Calu3 (cell line): ENCODE measurements around the gene ZNF521. TPM values are rescaled to one million over a fixed set of nuclear protein-coding genes. Genes with fewer than 3 reads are reported as not detected.

Source experiments
- BruUV-seq: library from RNA; stranded (reverse); fragments of 400-500 nt; replicated peaks from 2 replicates; lab custom pipeline; 2021; lab: Mats Ljungman, UMichigan
- CTCF ChIA-PET: fragments of 300-600 bp; sonication (Branson Sonifier 250); formaldehyde crosslinking; loops from one replicate; lab custom pipeline; 2022; ENCODE audit warnings: antibody characterized with exemption; lab: Charles Lee
- DNase-seq: peaks from one replicate; pipeline ENCODE4 v3.0.0; 2022
- H3K27ac Mint-ChIP-seq: one replicate; pipeline ENCODE4 v1.8.0; 2022; ENCODE audit warnings: mixed read lengths; ENCODE audit not compliant: unreplicated experiment
- H3K27me3 Mint-ChIP-seq: one replicate; pipeline ENCODE4 v1.8.0; 2022; ENCODE audit warnings: mixed read lengths; ENCODE audit not compliant: unreplicated experiment
- H3K36me3 Mint-ChIP-seq: one replicate; pipeline ENCODE4 v1.8.0; 2022; ENCODE audit warnings: mild to moderate bottlenecking, moderate library complexity, mixed read lengths; ENCODE audit not compliant: insufficient read depth, unreplicated experiment
- H3K4me1 Mint-ChIP-seq: one replicate; pipeline ENCODE4 v1.8.0; 2022; ENCODE audit warnings: mild to moderate bottlenecking, low read depth, mixed read lengths; ENCODE audit not compliant: unreplicated experiment
- H3K4me3 Mint-ChIP-seq: one replicate; pipeline ENCODE4 v1.8.0; 2022; ENCODE audit warnings: mild to moderate bottlenecking, low read depth, moderate library complexity, mixed read lengths; ENCODE audit not compliant: unreplicated experiment
- H3K9me3 Mint-ChIP-seq: one replicate; pipeline ENCODE4 v1.8.0; 2022; ENCODE audit warnings: low read depth, mixed read lengths; ENCODE audit not compliant: unreplicated experiment
- intact Hi-C: fragments of 100-400 bp; cut with micrococcal nuclease; formaldehyde crosslinking; loops from one replicate; pipeline ENCODE4 v1.10.0; 2022; ENCODE audit not compliant: unreplicated experiment
- total RNA-seq: library from RNA; stranded (reverse); gene quantifications from 2 replicates; pipeline ENCODE4 v1.2.3, GENCODE V29; 2022
- TF ChIP-seq, protein P1 (sequence below): fragments of 200-600 bp; IDR thresholded peaks from one replicate; pipeline ENCODE4 v1.8.0; 2022; ENCODE audit warnings: antibody characterized with exemption; ENCODE audit not compliant: unreplicated experiment

ZNF521 gene
- total RNA-seq, 1 experiment from 2014 or later: not detected

DNA sequence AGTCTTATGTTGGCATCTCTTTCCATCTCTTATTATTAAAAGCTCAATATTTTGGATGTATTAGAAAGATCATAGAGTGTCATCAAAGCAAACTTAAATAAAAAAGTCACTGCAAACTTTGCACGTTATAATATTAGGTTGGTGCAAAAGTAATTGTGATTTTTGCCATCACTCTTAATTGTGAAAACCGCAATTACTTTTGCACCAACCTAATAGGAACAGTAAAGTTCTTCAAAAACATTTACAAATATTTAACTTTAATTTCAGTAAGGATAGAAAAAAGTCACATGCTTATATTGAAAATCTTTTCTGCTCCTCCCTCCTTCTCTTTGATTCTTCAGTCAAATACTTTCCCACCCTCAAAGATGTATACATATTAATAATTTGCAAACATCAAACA, 51.5 kb downstream of the ZNF521 start:
- CTCF ChIA-PET: no interaction called here

DNA sequence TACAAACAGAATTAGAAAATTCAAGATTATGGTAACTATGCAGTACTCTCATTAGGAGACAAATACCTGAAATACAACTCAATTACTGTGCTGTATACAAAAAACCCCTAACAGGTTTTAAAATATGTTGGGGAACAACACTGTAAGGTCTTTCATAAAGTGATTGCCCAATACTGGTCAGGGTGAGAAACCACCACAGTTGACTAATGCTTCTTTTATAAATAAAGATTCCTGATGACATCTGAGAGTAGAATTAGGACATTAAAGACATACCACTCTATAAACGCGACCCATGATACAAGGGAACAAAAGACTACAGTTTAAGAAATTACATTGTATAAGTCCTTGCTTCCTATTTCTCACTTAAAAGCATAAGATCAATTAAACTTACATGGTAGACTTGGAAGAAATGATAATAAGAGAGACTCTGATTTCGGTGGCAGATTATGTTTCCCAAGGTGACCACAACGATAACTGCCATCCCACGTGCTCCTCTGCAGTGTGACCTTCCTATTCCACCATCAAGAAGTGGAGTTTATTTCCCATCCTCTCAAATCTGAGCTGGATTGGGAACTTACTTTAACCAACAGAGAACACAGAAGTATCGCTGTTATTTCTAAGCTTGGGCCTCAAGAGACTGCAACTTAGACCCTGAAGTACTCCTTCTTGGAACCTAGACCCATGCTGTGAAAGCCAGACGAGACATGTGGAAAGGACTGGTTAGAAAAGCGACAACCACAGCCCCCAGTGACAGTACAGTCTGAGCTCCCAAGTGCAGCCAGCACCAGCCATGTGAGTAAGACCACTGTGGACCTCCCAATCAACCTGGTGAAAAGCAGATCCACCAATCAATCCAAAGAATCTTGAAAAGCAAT, 52.3 kb downstream of the ZNF521 start:
- BruUV-seq: no TSS peak
- CTCF ChIA-PET: no interaction called here

More for the DNA sequence above, 51.5 kb downstream of the ZNF521 start:
- Mint-ChIP-seq H3K9me3 (no peaks in the 10 kb centered on the region), H3K4me1 (no peaks in the 10 kb centered on the region), H3K36me3 (no peaks in the 10 kb centered on the region), H3K27ac (no peak overlapping the region), H3K4me3 (no peak overlapping the region), H3K27me3 (peaks cover 13% of the 10 kb centered on the region)
- intact Hi-C loops: no loop called here
- no peak for DNase-seq
- TF ChIP-seq, protein P1, sequence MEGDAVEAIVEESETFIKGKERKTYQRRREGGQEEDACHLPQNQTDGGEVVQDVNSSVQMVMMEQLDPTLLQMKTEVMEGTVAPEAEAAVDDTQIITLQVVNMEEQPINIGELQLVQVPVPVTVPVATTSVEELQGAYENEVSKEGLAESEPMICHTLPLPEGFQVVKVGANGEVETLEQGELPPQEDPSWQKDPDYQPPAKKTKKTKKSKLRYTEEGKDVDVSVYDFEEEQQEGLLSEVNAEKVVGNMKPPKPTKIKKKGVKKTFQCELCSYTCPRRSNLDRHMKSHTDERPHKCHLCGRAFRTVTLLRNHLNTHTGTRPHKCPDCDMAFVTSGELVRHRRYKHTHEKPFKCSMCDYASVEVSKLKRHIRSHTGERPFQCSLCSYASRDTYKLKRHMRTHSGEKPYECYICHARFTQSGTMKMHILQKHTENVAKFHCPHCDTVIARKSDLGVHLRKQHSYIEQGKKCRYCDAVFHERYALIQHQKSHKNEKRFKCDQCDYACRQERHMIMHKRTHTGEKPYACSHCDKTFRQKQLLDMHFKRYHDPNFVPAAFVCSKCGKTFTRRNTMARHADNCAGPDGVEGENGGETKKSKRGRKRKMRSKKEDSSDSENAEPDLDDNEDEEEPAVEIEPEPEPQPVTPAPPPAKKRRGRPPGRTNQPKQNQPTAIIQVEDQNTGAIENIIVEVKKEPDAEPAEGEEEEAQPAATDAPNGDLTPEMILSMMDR: no peak
- no TSS peak for BruUV-seq

DNA sequence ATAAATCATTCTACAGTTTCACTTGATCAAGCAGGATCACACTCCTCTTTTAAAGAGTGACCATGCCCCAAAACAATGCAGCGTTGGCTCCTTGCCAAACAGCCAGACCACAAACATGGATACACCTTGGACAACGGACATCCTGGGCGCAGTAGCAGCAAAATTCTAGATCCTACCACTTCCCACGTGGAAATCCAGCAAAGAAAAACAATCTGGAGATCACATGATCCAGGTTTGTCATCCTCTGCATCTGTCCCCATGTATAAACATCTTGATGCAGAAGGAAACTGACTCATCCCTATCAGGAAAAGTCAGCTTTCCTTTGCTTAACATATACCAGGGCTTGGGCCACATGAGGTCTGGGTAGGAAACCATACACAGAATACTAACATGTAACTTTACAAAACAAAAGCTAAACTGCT, 53.1 kb downstream of the ZNF521 start:
- TF ChIP-seq, protein P1: no peak
- peak; percentile 27 for DNase-seq
- no peak overlapping the region for H3K4me3 Mint-ChIP-seq
- no TSS peak for BruUV-seq
- H3K9me3 Mint-ChIP-seq: no peaks in the 10 kb centered on the region
- H3K27ac Mint-ChIP-seq: no peak overlapping the region
- CTCF ChIA-PET: no interaction called here
- H3K4me1 Mint-ChIP-seq: no peaks in the 10 kb centered on the region
- intact Hi-C loops: no loop called here
- H3K36me3 Mint-ChIP-seq: no peaks in the 10 kb centered on the region
- H3K27me3 Mint-ChIP-seq: peaks cover under 1% of the 10 kb centered on the region

More for the DNA sequence above, 52.3 kb downstream of the ZNF521 start:
- no peak overlapping the region for H3K27ac Mint-ChIP-seq
- intact Hi-C loops: no loop called here
- H3K4me3 Mint-ChIP-seq: no peak overlapping the region
- H3K4me1 Mint-ChIP-seq: no peaks in the 10 kb centered on the region
- no peaks in the 10 kb centered on the region for H3K36me3 Mint-ChIP-seq
- peaks cover 8% of the 10 kb centered on the region for H3K27me3 Mint-ChIP-seq
- DNase-seq: no peak
- TF ChIP-seq, protein P1: no peak
- H3K9me3 Mint-ChIP-seq: no peaks in the 10 kb centered on the region

DNA sequence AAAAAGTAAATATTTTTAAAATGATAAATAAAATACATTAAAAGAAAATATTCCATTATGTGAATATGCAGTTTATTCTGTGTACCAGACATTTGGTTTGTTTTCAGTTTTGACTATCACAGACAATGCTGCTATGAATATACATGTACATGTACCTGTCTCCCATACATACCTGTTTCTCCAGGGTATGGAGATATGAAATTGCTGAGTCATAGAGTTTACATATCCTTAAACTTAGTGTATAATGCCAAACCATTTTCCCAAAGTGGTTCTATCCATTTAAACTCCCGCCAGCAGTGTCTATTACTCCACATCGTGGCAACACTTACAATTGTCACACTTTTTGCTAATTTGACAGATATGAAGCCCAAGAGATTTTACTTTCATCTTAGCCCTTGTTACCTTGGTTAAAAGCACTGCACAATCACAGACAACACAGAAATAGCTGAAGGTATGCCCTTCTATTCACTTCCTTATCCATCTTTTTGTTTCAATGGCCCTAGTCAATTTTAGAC, 56.3 kb downstream of the ZNF521 start:
- H3K36me3 Mint-ChIP-seq: no peaks in the 10 kb centered on the region
- H3K4me3 Mint-ChIP-seq: no peak overlapping the region
- BruUV-seq: no TSS peak
- DNase-seq: no peak
- H3K27ac Mint-ChIP-seq: no peak overlapping the region
- TF ChIP-seq, protein P1: no peak
- intact Hi-C loops: no loop called here
- H3K27me3 Mint-ChIP-seq: no peaks in the 10 kb centered on the region
- H3K9me3 Mint-ChIP-seq: no peaks in the 10 kb centered on the region
- no peaks in the 10 kb centered on the region for H3K4me1 Mint-ChIP-seq
- CTCF ChIA-PET: no interaction called here
